Islet precursor cell (in vitro differentiated cells): ENCODE results near the gene C10orf71.
A peak's percentile ranks its signal among the peaks of the same experiment; 100 is the strongest.

ENCODE experiments used
- DNase-seq: peaks from one replicate; pipeline ENCODE4 v3.0.0-alpha.2; 2018

Gene C10orf71

GRCh38 chr10:49275896-49276295 lies 23.1 kb upstream of the C10orf71 start:
- no peak for DNase-seq

- no peak for DNase-seq
These were observed 22.4 kb upstream of the C10orf71 start for GRCh38 chr10:49276596-49276995.

GRCh38 chr10:49277973-49278372 lies 21.0 kb upstream of the C10orf71 start:
- DNase-seq, result no peak

GRCh38 chr10:49278497-49278981 lies 20.4 kb upstream of the C10orf71 start:
- peak; percentile 12 for DNase-seq

GRCh38 chr10:49279015-49279880 lies 19.7 kb upstream of the C10orf71 start:
- no peak for DNase-seq

- DNase-seq, result no peak
These were observed 19.0 kb upstream of the C10orf71 start for GRCh38 chr10:49280001-49280408.

- peak; percentile 54 for DNase-seq
These were observed 17.5 kb upstream of the C10orf71 start for GRCh38 chr10:49281461-49281860.

GRCh38 chr10:49282306-49282705 lies 16.7 kb upstream of the C10orf71 start:
- no peak for DNase-seq

- DNase-seq, result peak; percentile 86
These were observed 16.1 kb upstream of the C10orf71 start for GRCh38 chr10:49282879-49283341.

- DNase-seq, result peak; percentile 32
These were observed 15.5 kb upstream of the C10orf71 start for GRCh38 chr10:49283491-49283890.

- peak; percentile 32 for DNase-seq
These were observed 14.6 kb upstream of the C10orf71 start for GRCh38 chr10:49284356-49284755.

- peak; percentile 4 for DNase-seq
These were observed 13.7 kb upstream of the C10orf71 start for GRCh38 chr10:49285232-49285631.

- DNase-seq, result peak; percentile 44
These were observed 12.3 kb upstream of the C10orf71 start for GRCh38 chr10:49286686-49287085.

- peak; percentile 17 for DNase-seq
These were observed 11.2 kb upstream of the C10orf71 start for GRCh38 chr10:49287689-49288340.

GRCh38 chr10:49288341-49289065 lies 10.5 kb upstream of the C10orf71 start:
- DNase-seq, result peak; percentile 46

- peak; percentile 24 for DNase-seq
These were observed 9.5 kb upstream of the C10orf71 start for GRCh38 chr10:49289480-49289879.

- no peak for DNase-seq
These were observed 8.8 kb upstream of the C10orf71 start for GRCh38 chr10:49290131-49290530.

GRCh38 chr10:49290607-49291006 lies 8.4 kb upstream of the C10orf71 start:
- DNase-seq, result peak; percentile 3

GRCh38 chr10:49292565-49293207 lies 6.3 kb upstream of the C10orf71 start:
- no peak for DNase-seq

- no peak for DNase-seq
These were observed 5.8 kb upstream of the C10orf71 start for GRCh38 chr10:49293208-49293603.

- no peak for DNase-seq
These were observed 4.2 kb upstream of the C10orf71 start for GRCh38 chr10:49294731-49295130.

GRCh38 chr10:49295297-49295696 lies 3.7 kb upstream of the C10orf71 start:
- DNase-seq, result no peak

GRCh38 chr10:49296382-49296781 lies 2.6 kb upstream of the C10orf71 start:
- DNase-seq, result no peak
